HepG2 (cell line): ENCODE measurements around the gene MCEE. TPM values are rescaled to one million over a fixed set of nuclear protein-coding genes. Genes with fewer than 3 reads are reported as not detected.

ENCODE experiments used
- BCL6 ChIP-seq: IDR thresholded peaks from 2 replicates; pipeline ENCODE4 v1.6.1; 2016; ENCODE audit warnings: missing genetic modification reagents, missing compliant biosample characterization
- CREB1 ChIP-seq, 2 experiments: fragments of 450-650 bp in 1 of 2; IDR thresholded peaks; 2 replicates each; pipeline ENCODE4 v1.6.1; 2016 to 2017; ENCODE audit warnings: control low read depth in 1 of 2, mild to moderate bottlenecking in 1 of 2, missing compliant biosample characterization in 1 of 2, missing genetic modification characterization in 1 of 2
- CREM ChIP-seq, 2 experiments: sonication (generic) in 1 of 2; formaldehyde crosslinking in 1 of 2; IDR thresholded peaks; 2 replicates each; pipeline versions ENCODE4 v1.4.0 to v1.6.1; 2016 to 2020; ENCODE audit warnings: antibody characterized with exemption in 1 of 2, mild to moderate bottlenecking in 1 of 2, missing genetic modification reagents in 1 of 2
- FOXJ3 ChIP-seq: sonication (generic); formaldehyde crosslinking; IDR thresholded peaks from 2 replicates; pipeline ENCODE4 v1.4.0; 2020; ENCODE audit warnings: missing genetic modification reagents, mild to moderate bottlenecking, borderline replicate concordance
- HIVEP1 ChIP-seq: sonication (generic); formaldehyde crosslinking; IDR thresholded peaks from 2 replicates; pipeline ENCODE4 v1.4.0; 2020; ENCODE audit warnings: mild to moderate bottlenecking, missing genetic modification reagents
- SRSF9 ChIP-seq: fragments of 200-400 bp; formaldehyde crosslinking; IDR thresholded peaks from 2 replicates; pipeline ENCODE4 v1.6.1; 2018; ENCODE audit warnings: borderline replicate concordance, mild to moderate bottlenecking, low read depth, low read length; ENCODE audit not compliant: insufficient read depth, poor library complexity, severe bottlenecking
- TAF1 ChIP-seq: sonication (generic); formaldehyde crosslinking; IDR thresholded peaks from 2 replicates; pipeline ENCODE4 v1.4.0; 2020; ENCODE audit warnings: missing genetic modification reagents
- TAF15 ChIP-seq: fragments of 200-400 bp; formaldehyde crosslinking; IDR thresholded peaks from one replicate; pipeline ENCODE4 v1.6.1; 2018; ENCODE audit warnings: mild to moderate bottlenecking, low read depth, low read length; ENCODE audit not compliant: poor library complexity, severe bottlenecking
- TIGD3 ChIP-seq: sonication (generic); formaldehyde crosslinking; IDR thresholded peaks from 2 replicates; pipeline ENCODE4 v1.5.1; 2020; ENCODE audit warnings: mild to moderate bottlenecking, missing genetic modification reagents, borderline replicate concordance
- ZNF570 ChIP-seq: sonication (generic); formaldehyde crosslinking; IDR thresholded peaks from 2 replicates; pipeline ENCODE4 v1.4.0; 2020; ENCODE audit warnings: mild to moderate bottlenecking, missing genetic modification reagents, borderline replicate concordance
- polyA plus RNA-seq, 8 experiments: library from polyadenylated mRNA; depleted of rRNA in 3 of 8; stranded (reverse) in 7 of 8; unstranded in 1 of 8; fragments of >200 nt; fragmentation: Illumina TruSeq in 4 of 8; extraction: Trizol in 4 of 8; gene quantifications; 2 replicates each; pipeline versions ENCODE4 v1.2.1 to v1.2.3, GENCODE V29; 2011 to 2016; ENCODE audit warnings: low read depth in 4 of 8, missing spikeins in 1 of 8, mixed read lengths in 1 of 8; ENCODE audit not compliant: insufficient read depth in 1 of 8
- total RNA-seq, 5 experiments: library from RNA; depleted of rRNA; stranded (reverse); fragments of >200 nt; fragmentation: Illumina TruSeq; extraction: Trizol; gene quantifications; 2 replicates each; pipeline ENCODE4 v1.2.3, GENCODE V29; 2016; ENCODE audit warnings: low read depth in 1 of 5
- TF ChIP-seq, protein P1 (sequence below): sonication (generic); formaldehyde crosslinking; IDR thresholded peaks from 2 replicates; pipeline ENCODE4 v1.5.1; 2020; ENCODE audit warnings: mild to moderate bottlenecking, missing genetic modification reagents, moderate library complexity
- TF ChIP-seq, protein P2 (sequence below): sonication (generic); formaldehyde crosslinking; IDR thresholded peaks from 2 replicates; pipeline ENCODE4 v1.8.1; 2023; ENCODE audit warnings: mild to moderate bottlenecking, inconsistent platforms, moderate library complexity, missing genetic modification reagents, borderline replicate concordance
- TF ChIP-seq, protein P3 (sequence below): sonication (generic); formaldehyde crosslinking; IDR thresholded peaks from 2 replicates; pipeline ENCODE4 v1.4.0; 2020; ENCODE audit warnings: missing genetic modification reagents, mild to moderate bottlenecking, borderline replicate concordance
- TF ChIP-seq, protein P4 (sequence below): sonication (generic); formaldehyde crosslinking; conservative IDR thresholded peaks from 2 replicates; pipeline ENCODE4 v1.8.0; 2022; ENCODE audit warnings: missing genetic modification reagents

The MCEE gene
- total and polyA plus RNA-seq, 2 of the 13 experiments (the other 11 are each of a cell fraction or from before 2014, with no cell fraction given), result 32.0 to 66.9 TPM

GRCh38 chr2:71129114-71129901 lies 721 bp downstream of the MCEE start (continued):
- TF ChIP-seq, protein P1, sequence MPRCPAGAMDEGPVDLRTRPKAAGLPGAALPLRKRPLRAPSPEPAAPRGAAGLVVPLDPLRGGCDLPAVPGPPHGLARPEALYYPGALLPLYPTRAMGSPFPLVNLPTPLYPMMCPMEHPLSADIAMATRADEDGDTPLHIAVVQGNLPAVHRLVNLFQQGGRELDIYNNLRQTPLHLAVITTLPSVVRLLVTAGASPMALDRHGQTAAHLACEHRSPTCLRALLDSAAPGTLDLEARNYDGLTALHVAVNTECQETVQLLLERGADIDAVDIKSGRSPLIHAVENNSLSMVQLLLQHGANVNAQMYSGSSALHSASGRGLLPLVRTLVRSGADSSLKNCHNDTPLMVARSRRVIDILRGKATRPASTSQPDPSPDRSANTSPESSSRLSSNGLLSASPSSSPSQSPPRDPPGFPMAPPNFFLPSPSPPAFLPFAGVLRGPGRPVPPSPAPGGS (CRISPR knock-in tag), result 0 out of 2 replicates have a peak, but pooled peaks have one; percentile 9
- TF ChIP-seq FOXJ3 (CRISPR knock-in tag) (no peak), TAF15 (no peak), BCL6 (no peak), HIVEP1 (CRISPR knock-in tag) (no peak), TAF1 (no peak), CREM (IDR thresholded peaks at IDR 0.05) (no peak), CREM (CRISPR knock-in tag; IDR thresholded peaks at IDR 0.05) (no peak), CREB1 (IDR thresholded peaks at IDR 0.05) (0 out of 2 replicates have a peak, but pooled peaks have one; percentile 9), CREB1 (CRISPR knock-in tag; IDR thresholded peaks at IDR 0.05) (no peak), ZNF570 (0 out of 2 replicates have a peak, but pooled peaks have one; percentile 83), SRSF9 (no peak), TIGD3 (CRISPR knock-in tag) (no peak)
- TF ChIP-seq, protein P2, sequence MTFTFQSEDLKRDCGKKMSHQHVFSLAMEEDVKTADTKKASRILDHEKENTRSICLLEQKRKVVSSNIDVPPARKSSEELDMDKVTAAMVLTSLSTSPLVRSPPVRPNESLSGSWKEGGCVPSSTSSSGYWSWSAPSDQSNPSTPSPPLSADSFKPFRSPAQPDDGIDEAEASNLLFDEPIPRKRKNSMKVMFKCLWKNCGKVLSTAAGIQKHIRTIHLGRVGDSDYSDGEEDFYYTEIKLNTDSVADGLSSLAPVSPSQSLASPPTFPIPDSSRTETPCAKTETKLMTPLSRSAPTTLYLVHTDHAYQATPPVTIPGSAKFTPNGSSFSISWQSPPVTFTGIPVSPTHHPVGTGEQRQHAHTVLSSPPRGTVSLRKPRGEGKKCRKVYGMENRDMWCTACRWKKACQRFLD (CRISPR knock-in tag), result no peak
- TF ChIP-seq, protein P3, sequence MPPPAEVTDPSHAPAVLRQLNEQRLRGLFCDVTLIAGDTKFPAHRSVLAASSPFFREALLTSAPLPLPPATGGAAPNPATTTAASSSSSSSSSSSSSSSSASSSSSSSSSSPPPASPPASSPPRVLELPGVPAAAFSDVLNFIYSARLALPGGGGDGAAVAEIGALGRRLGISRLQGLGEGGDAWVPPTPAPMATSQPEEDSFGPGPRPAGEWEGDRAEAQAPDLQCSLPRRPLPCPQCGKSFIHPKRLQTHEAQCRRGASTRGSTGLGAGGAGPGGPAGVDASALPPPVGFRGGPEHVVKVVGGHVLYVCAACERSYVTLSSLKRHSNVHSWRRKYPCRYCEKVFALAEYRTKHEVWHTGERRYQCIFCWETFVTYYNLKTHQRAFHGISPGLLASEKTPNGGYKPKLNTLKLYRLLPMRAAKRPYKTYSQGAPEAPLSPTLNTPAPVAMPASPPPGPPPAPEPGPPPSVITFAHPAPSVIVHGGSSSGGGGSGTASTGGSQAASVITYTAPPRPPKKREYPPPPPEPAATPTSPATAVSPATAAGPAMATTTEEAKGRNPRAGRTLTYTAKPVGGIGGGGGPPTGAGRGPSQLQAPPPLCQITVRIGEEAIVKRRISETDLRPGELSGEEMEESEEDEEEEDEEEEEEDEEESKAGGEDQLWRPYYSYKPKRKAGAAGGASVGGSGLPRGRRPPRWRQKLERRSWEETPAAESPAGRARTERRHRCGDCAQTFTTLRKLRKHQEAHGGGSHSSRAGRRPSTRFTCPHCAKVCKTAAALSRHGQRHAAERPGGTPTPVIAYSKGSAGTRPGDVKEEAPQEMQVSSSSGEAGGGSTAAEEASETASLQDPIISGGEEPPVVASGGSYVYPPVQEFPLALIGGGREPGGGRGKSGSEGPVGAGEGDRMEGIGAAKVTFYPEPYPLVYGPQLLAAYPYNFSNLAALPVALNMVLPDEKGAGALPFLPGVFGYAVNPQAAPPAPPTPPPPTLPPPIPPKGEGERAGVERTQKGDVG (CRISPR knock-in tag), result no peak
- TF ChIP-seq, protein P4, sequence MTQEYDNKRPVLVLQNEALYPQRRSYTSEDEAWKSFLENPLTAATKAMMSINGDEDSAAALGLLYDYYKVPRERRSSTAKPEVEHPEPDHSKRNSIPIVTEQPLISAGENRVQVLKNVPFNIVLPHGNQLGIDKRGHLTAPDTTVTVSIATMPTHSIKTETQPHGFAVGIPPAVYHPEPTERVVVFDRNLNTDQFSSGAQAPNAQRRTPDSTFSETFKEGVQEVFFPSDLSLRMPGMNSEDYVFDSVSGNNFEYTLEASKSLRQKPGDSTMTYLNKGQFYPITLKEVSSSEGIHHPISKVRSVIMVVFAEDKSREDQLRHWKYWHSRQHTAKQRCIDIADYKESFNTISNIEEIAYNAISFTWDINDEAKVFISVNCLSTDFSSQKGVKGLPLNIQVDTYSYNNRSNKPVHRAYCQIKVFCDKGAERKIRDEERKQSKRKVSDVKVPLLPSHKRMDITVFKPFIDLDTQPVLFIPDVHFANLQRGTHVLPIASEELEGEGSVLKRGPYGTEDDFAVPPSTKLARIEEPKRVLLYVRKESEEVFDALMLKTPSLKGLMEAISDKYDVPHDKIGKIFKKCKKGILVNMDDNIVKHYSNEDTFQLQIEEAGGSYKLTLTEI, result no peak
